Measurements from ENCODE around the gene SMIM23.

SMIM23 gene

DNA sequence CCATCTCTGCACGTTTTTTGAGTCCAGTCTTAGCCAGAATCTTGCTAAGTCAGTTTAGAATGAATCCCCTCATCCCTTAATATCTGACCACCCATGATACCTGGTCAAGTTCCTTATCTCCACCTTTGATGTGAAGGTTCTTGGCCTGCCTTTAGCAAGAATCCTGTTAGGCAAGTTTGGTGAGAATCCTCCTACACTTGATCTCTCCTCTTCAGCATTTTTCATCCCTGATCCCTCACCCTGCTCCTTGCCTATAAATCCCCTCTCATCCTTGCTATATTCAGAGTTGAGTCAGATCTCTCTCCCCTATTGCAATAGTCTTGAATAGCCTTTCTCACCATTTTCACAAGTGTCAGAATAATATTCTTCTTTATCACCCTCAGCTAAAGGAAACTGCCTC, 31.0 kb downstream of the SMIM23 start:
- H3K79me2 ChIP-seq (ENCODE audit: insufficient read depth, low read length) = no peaks in the 10 kb centered on the region
- no peaks in the 10 kb centered on the region for H3K36me3 ChIP-seq (ENCODE audit: insufficient read depth, low read length)
- no peak for TF ChIP-seq EZH2 (IDR thresholded peaks at IDR 0.05; ENCODE audit: borderline replicate concordance, low read length)
- TF ChIP-seq, protein P1, sequence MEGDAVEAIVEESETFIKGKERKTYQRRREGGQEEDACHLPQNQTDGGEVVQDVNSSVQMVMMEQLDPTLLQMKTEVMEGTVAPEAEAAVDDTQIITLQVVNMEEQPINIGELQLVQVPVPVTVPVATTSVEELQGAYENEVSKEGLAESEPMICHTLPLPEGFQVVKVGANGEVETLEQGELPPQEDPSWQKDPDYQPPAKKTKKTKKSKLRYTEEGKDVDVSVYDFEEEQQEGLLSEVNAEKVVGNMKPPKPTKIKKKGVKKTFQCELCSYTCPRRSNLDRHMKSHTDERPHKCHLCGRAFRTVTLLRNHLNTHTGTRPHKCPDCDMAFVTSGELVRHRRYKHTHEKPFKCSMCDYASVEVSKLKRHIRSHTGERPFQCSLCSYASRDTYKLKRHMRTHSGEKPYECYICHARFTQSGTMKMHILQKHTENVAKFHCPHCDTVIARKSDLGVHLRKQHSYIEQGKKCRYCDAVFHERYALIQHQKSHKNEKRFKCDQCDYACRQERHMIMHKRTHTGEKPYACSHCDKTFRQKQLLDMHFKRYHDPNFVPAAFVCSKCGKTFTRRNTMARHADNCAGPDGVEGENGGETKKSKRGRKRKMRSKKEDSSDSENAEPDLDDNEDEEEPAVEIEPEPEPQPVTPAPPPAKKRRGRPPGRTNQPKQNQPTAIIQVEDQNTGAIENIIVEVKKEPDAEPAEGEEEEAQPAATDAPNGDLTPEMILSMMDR (IDR thresholded peaks at IDR 0.05; ENCODE audit: low read length) = no peak
- no peaks in the 10 kb centered on the region for H4K20me1 ChIP-seq (ENCODE audit: insufficient read depth, low read length)
- H3F3A ChIP-seq (ENCODE audit: insufficient read depth, low read length) = no peaks in the 10 kb centered on the region
- no peaks in the 10 kb centered on the region for H3K9me2 ChIP-seq (ENCODE audit: low read depth, low read length)
- H3K9me3 ChIP-seq (ENCODE audit: low read length) = no peaks in the 10 kb centered on the region
- H3K9ac ChIP-seq (ENCODE audit: low read length) = no peak overlapping the region
- H3K27ac ChIP-seq (ENCODE audit: low read depth, low read length, poor library complexity, severe bottlenecking) = no peak overlapping the region
- H3K4me2 ChIP-seq (ENCODE audit: low read length) = no peak overlapping the region
- no peak overlapping the region for H2AFZ ChIP-seq (ENCODE audit: low read length)
- H3K4me1 ChIP-seq (ENCODE audit: insufficient read depth, low read length, severe bottlenecking) = no peaks in the 10 kb centered on the region
- peaks cover 11% of the 10 kb centered on the region for H3K27me3 ChIP-seq (ENCODE audit: insufficient read depth, low read length)
- no peak overlapping the region for H3K4me3 ChIP-seq (ENCODE audit: low read depth, low read length, poor library complexity, severe bottlenecking)

DNA sequence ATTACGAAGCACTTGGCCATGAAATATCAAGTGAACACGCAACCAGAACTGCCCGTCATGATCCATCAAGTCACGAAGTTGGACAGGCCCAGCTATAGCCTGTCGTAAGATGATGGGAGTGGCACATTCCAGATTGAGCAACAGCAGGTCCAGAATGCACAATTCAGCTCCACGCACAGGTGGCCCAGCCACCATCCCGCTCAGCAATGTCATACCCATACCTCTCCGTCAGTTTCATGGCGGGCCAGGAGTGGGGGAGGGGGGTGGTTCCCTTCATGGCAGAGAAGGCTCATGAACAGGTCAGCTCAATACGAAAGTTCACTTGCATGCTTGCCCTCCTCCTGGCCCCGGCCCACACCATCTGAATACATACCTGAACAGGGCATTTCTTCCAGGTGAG, 34.9 kb downstream of the SMIM23 start:
- Histone ChIP-seq H3F3A (ENCODE audit: insufficient read depth, low read length) (no peaks in the 10 kb centered on the region), H3K9me2 (ENCODE audit: low read depth, low read length) (no peaks in the 10 kb centered on the region), H3K27ac (ENCODE audit: low read depth, low read length, poor library complexity, severe bottlenecking) (no peak overlapping the region), H3K36me3 (ENCODE audit: insufficient read depth, low read length) (no peaks in the 10 kb centered on the region), H3K9ac (ENCODE audit: low read length) (no peak overlapping the region), H4K20me1 (ENCODE audit: insufficient read depth, low read length) (no peaks in the 10 kb centered on the region), H3K4me3 (ENCODE audit: low read depth, low read length, poor library complexity, severe bottlenecking) (no peak overlapping the region), H3K4me2 (ENCODE audit: low read length) (no peak overlapping the region), H2AFZ (ENCODE audit: low read length) (no peak overlapping the region), H3K4me1 (ENCODE audit: insufficient read depth, low read length, severe bottlenecking) (no peaks in the 10 kb centered on the region), H3K79me2 (ENCODE audit: insufficient read depth, low read length) (no peaks in the 10 kb centered on the region), H3K9me3 (ENCODE audit: low read length) (no peaks in the 10 kb centered on the region), H3K27me3 (ENCODE audit: insufficient read depth, low read length) (0 out of 2 replicates have a peak, but pooled peaks cover 6% of the 10 kb centered on the region)
- TF ChIP-seq EZH2 (IDR thresholded peaks at IDR 0.05; ENCODE audit: borderline replicate concordance, low read length) = no peak
- TF ChIP-seq, protein P1 (IDR thresholded peaks at IDR 0.05; ENCODE audit: low read length) = no peak

DNA sequence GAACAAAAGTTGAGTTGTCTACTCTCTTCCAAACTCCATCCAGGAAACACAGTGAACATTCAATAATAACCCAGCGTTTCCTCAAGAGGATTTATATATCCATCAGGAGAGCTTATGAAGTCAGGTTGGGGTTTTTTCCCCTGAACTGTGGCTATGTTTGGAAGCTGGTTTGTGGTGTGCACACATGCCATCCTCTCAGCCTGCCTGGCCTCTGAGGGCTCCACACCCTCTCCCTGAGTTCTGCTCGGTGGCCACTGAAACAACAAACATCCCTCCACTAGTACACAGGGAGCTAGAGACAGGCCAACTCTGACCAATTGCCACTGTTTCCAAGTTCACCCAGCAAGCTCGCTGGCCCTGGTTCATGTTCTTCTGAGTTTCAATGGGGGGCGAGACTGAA, 35.7 kb downstream of the SMIM23 start:
- Histone ChIP-seq H3K4me2 (ENCODE audit: low read length) (no peak overlapping the region), H3K9me3 (ENCODE audit: low read length) (no peaks in the 10 kb centered on the region), H2AFZ (ENCODE audit: low read length) (no peak overlapping the region), H3K9ac (ENCODE audit: low read length) (no peak overlapping the region), H3K4me1 (ENCODE audit: insufficient read depth, low read length, severe bottlenecking) (no peaks in the 10 kb centered on the region), H3F3A (ENCODE audit: insufficient read depth, low read length) (no peaks in the 10 kb centered on the region), H3K27me3 (ENCODE audit: insufficient read depth, low read length) (0 out of 2 replicates have a peak, but pooled peaks cover 6% of the 10 kb centered on the region), H3K36me3 (ENCODE audit: insufficient read depth, low read length) (no peaks in the 10 kb centered on the region), H3K27ac (ENCODE audit: low read depth, low read length, poor library complexity, severe bottlenecking) (no peak overlapping the region), H3K4me3 (ENCODE audit: low read depth, low read length, poor library complexity, severe bottlenecking) (no peak overlapping the region), H3K79me2 (ENCODE audit: insufficient read depth, low read length) (no peaks in the 10 kb centered on the region), H4K20me1 (ENCODE audit: insufficient read depth, low read length) (no peaks in the 10 kb centered on the region), H3K9me2 (ENCODE audit: low read depth, low read length) (no peaks in the 10 kb centered on the region)
- TF ChIP-seq, protein P1 (IDR thresholded peaks at IDR 0.05; ENCODE audit: low read length) = no peak
